Erythroblast (primary cell): Measurements from ENCODE around the gene MYOD1.

ENCODE experiments used
- GATA1 ChIP-seq: IDR thresholded peaks from 2 replicates; pipeline ENCODE4 v1.6.1; 2011; ENCODE audit warnings: low read depth, mild to moderate bottlenecking, control low read depth, low read length, moderate library complexity
- POLR2A ChIP-seq: IDR thresholded peaks from 2 replicates; pipeline ENCODE4 v1.6.1; 2011; ENCODE audit warnings: mild to moderate bottlenecking, low read length

- TF ChIP-seq GATA1 (no peak), POLR2A (no peak)
Measured at GRCh38 chr11:17694494-17695110, 24.8 kb upstream of the MYOD1 start.
